Ishikawa (cell line): ENCODE results near the gene HOXA6.

Experiments
- CEBPB ChIP-seq: IDR thresholded peaks from 2 replicates; pipeline ENCODE4 v1.6.1; 2012
- NFIC ChIP-seq: IDR thresholded peaks from 2 replicates; pipeline ENCODE4 v1.6.1; 2012
- TAF1 ChIP-seq: IDR thresholded peaks from 2 replicates; pipeline ENCODE4 v1.6.1; 2012; ENCODE audit warnings: low read depth, mild to moderate bottlenecking
- TCF12 ChIP-seq: IDR thresholded peaks from 2 replicates; pipeline ENCODE4 v1.6.1; 2012; ENCODE audit warnings: low read depth

GRCh38 chr7:27196287-27196767, 48.8 kb upstream of the HOXA6 start:
- TF ChIP-seq TCF12 (no peak), NFIC (no peak), CEBPB (no peak), TAF1 (no peak)
